SK-N-SH treated with all-trans-retinoic acid at 6 μM for 48 hours (cell line): ENCODE data around the gene ZNF610.

Experiments used
- ATAC-seq: fragments of 200-7000 bp; cut with Tn5 transposase; 3 replicates; pipeline ENCODE4 v1.9.1; 2020; ENCODE audit warnings: mild to moderate bottlenecking, moderate library complexity
- SNAI2 ChIP-seq: fragments of 250-450 bp; sonication (Bioruptor Pico); IDR thresholded peaks from 2 replicates; pipeline ENCODE4 v1.5.0; 2020; ENCODE audit warnings: mild to moderate bottlenecking, moderate library complexity

ZNF610 gene

GRCh38 chr19:52415711-52416110 is 79.7 kb downstream of the ZNF610 start:
- no peak for TF ChIP-seq SNAI2
- no peak for ATAC-seq
